ENCODE measurements around the gene FILIP1L.

DNA sequence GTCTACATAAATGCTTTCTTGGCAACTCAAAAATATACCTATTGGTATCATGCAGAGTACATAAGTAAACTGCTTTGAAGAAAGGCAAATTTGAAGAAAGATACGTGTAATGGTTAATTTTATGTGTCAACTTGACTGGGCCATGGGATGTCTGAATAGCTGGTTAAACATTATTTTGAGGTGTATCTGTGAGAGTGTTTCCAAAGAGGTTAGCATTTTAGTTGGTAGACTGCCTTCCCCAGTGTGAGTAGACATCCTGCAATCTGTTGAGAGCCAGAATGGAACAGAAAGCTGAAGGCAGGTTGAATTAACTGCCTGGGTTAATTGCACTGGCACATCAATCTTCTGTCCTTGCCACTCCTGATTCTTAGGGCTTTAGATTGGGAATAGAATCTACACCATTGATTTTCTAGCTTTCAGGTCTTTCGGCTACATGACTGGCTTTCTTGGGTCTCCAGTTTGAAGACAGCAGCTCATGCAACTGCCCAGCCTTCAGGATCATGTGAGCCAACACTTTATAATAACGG is 198.3 kb downstream of the FILIP1L start:
- no peak for TF ChIP-seq TAF1 (IDR thresholded peaks at IDR 0.05; ENCODE audit: low read depth)
- TF ChIP-seq YY1 (IDR thresholded peaks at IDR 0.05; ENCODE audit: low read depth) = no peak
- TF ChIP-seq USF1 (IDR thresholded peaks at IDR 0.05) = no peak
- TF ChIP-seq TEAD4 (IDR thresholded peaks at IDR 0.05) = no peak
- no peak for TF ChIP-seq CREB1 (IDR thresholded peaks at IDR 0.05; ENCODE audit: low read depth)
- no peak for TF ChIP-seq ZBTB7A (IDR thresholded peaks at IDR 0.05; ENCODE audit: low read depth)
- no peak for TF ChIP-seq TCF12 (IDR thresholded peaks at IDR 0.05; ENCODE audit: low read depth)
